PC-3 (cell line): ENCODE results near the gene HOXC5. TPM values are rescaled to one million over a fixed set of nuclear protein-coding genes. Genes with fewer than 3 reads are reported as not detected.
A peak's percentile ranks its signal among the peaks of the same experiment; 100 is the strongest.

ENCODE experiments used
- ATAC-seq: fragments of 200-7000 bp; cut with Tn5 transposase; 2 replicates; pipeline ENCODE4 v1.9.1; 2020; ENCODE audit warnings: mild to moderate bottlenecking, moderate library complexity
- BruUV-seq: library from RNA; stranded (reverse); fragments of 400-500 nt; replicated peaks from 2 replicates; lab custom pipeline; 2021; lab: Mats Ljungman, UMichigan
- CTCF ChIA-PET: fragments of 300-600 bp; sonication (Branson Sonifier 250); formaldehyde crosslinking; loops from one replicate; lab custom pipeline; 2022; ENCODE audit warnings: antibody characterized with exemption; lab: Charles Lee
- POLR2A ChIA-PET: fragments of 300-600 bp; sonication (Branson Sonifier 250); formaldehyde crosslinking; loops from one replicate; lab custom pipeline; 2022; ENCODE audit warnings: antibody characterized with exemption; ENCODE audit not compliant: unreplicated experiment; lab: Charles Lee
- DNase-seq: peaks from one replicate; pipeline ENCODE4 v3.0.0-alpha.2; 2015
- H2AFZ ChIP-seq: fragments of 300-600 bp; sonication (generic); 2 replicates; pipeline ENCODE4 v1.6.0; 2016; ENCODE audit warnings: antibody characterized with exemption, low read length
- H3F3A ChIP-seq: fragments of 300-600 bp; sonication (generic); one replicate; pipeline ENCODE4 v1.6.0; 2017; ENCODE audit warnings: antibody characterized with exemption, low read length, control low read depth, mild to moderate bottlenecking; ENCODE audit not compliant: unreplicated experiment
- H3K27ac ChIP-seq: fragments of 300-600 bp; sonication (generic); 2 replicates; pipeline ENCODE4 v1.5.1; 2016; ENCODE audit warnings: mild to moderate bottlenecking, low read length
- H3K27me3 ChIP-seq: fragments of 300-600 bp; sonication (generic); 2 replicates; pipeline ENCODE4 v1.6.1; 2016; ENCODE audit warnings: low read length, mixed read lengths
- H3K36me3 ChIP-seq: fragments of 300-600 bp; sonication (generic); 2 replicates; pipeline ENCODE4 v1.6.1; 2016; ENCODE audit warnings: low read depth, mixed run types, low read length, mixed read lengths
- H3K4me1 ChIP-seq: fragments of 300-600 bp; sonication (generic); 2 replicates; pipeline ENCODE4 v1.5.1; 2016; ENCODE audit warnings: low read length; ENCODE audit not compliant: insufficient read depth
- H3K4me2 ChIP-seq: fragments of 300-600 bp; sonication (generic); 2 replicates; pipeline ENCODE4 v1.6.0; 2016; ENCODE audit warnings: low read length
- H3K4me3 ChIP-seq: fragments of 300-600 bp; sonication (generic); 2 replicates; pipeline ENCODE4 v1.5.1; 2016; ENCODE audit warnings: mild to moderate bottlenecking, low read length, mixed read lengths
- H3K79me2 ChIP-seq: fragments of 300-600 bp; sonication (generic); 2 replicates; pipeline ENCODE4 v1.6.1; 2017; ENCODE audit warnings: low read length, mixed read lengths
- H3K9ac ChIP-seq: fragments of 300-600 bp; sonication (generic); 2 replicates; pipeline ENCODE4 v1.6.0; 2016; ENCODE audit warnings: mild to moderate bottlenecking, low read length
- H3K9me2 ChIP-seq: fragments of 300-600 bp; sonication (generic); replicated peaks from 2 replicates; pipeline ENCODE4 v1.6.1; 2016; ENCODE audit warnings: mixed run types, low read length, mixed read lengths
- H3K9me3 ChIP-seq: fragments of 300-600 bp; sonication (generic); 2 replicates; pipeline ENCODE4 v1.6.1; 2016; ENCODE audit warnings: low read length, mixed read lengths
- H4K20me1 ChIP-seq: fragments of 300-600 bp; sonication (generic); 2 replicates; pipeline ENCODE4 v1.6.1; 2016; ENCODE audit warnings: low read length, mixed read lengths
- CTCF ChIP-seq: fragments of 300-600 bp; sonication (generic); conservative IDR thresholded peaks from 2 replicates; pipeline ENCODE4 v1.5.1; 2017; ENCODE audit warnings: antibody characterized with exemption, low read depth, mild to moderate bottlenecking, low read length
- EZH2 ChIP-seq: fragments of 300-600 bp; sonication (generic); IDR thresholded peaks from one replicate; pipeline ENCODE4 v1.6.1; 2017; ENCODE audit warnings: antibody characterized with exemption, mild to moderate bottlenecking, low read length; ENCODE audit not compliant: unreplicated experiment
- EZH2phosphoT487 ChIP-seq: fragments of 300-600 bp; sonication (generic); IDR thresholded peaks from 2 replicates; pipeline ENCODE4 v1.6.1; 2018; ENCODE audit warnings: mild to moderate bottlenecking, antibody characterized with exemption, low read length, borderline replicate concordance
- intact Hi-C: fragments of 100-400 bp; cut with micrococcal nuclease; formaldehyde crosslinking; loops from 2 replicates; pipeline ENCODE4 v1.9.0; 2023
- total RNA-seq: library from RNA; depleted of rRNA; stranded (reverse); fragments of >200 nt; gene quantifications from 2 replicates; pipeline ENCODE4 v1.2.3, GENCODE V29; 2014

HOXC5 gene
- total RNA-seq, 1 experiment from 2014 or later: 0.26 TPM

DNA sequence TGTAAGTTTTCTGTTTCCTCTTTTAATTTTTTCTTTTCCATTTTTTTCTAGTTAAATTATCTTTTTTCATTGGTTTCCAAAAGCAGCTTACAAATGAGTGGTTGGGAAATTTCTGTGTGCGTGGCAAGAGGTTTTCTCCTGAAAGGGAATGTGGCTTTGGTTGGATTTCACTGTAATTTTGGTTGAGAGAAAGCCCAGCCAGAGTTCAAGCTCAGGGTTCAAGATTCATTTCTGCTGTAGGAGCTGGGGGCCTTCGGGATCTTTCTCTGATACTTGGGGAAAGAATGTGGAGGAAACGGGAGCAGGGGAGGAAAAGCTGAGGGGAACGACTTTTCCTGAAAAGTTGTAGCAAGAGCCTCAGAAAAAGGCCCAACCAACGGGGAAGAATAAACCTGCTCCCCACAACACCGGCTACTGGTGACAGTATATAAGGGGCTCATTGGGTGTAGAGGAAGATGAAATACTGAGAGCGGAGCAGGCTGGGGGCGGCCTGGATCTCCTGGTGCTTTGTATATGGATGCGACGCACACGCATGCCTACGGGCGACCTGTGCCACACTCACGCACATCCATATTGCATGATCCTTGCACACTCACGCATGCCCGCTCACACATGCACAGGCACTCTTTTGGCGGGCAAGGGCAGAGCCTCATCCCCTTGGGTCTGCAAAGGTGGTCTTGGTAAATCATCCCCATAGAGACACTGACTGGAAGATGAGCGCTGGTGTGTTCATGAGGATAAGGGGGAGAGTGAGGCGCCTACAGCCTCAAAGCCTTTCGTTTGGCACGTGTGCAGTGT lies 46.0 kb upstream of the HOXC5 start:
- Histone ChIP-seq H3K9me2 (no peaks in the 10 kb centered on the region), H3K4me3 (no peak overlapping the region), H3K9me3 (no peaks in the 10 kb centered on the region), H3K4me1 (peaks cover 44% of the 10 kb centered on the region), H3K36me3 (no peaks in the 10 kb centered on the region), H4K20me1 (no peaks in the 10 kb centered on the region), H3F3A (no peaks in the 10 kb centered on the region), H3K27ac (no peak overlapping the region), H3K79me2 (peaks cover 15% of the 10 kb centered on the region), H2AFZ (no peak overlapping the region), H3K27me3 (no peaks in the 10 kb centered on the region), H3K4me2 (0 out of 2 replicates have a peak overlapping the region, but pooled peaks have one; percentile 78), H3K9ac (no peak overlapping the region)
- no peak for ATAC-seq
- no peak for DNase-seq
- POLR2A ChIA-PET: no interaction called here
- intact Hi-C loops: loop anchor here (5.0 kb wide), 1 partner anchor 45 kb away; no protein-coding TSS in a partner anchor
- CTCF ChIA-PET: no interaction called here
- TF ChIP-seq EZH2 (no peak), EZH2phosphoT487 (no peak), CTCF (no peak)
- BruUV-seq: no TSS peak

DNA sequence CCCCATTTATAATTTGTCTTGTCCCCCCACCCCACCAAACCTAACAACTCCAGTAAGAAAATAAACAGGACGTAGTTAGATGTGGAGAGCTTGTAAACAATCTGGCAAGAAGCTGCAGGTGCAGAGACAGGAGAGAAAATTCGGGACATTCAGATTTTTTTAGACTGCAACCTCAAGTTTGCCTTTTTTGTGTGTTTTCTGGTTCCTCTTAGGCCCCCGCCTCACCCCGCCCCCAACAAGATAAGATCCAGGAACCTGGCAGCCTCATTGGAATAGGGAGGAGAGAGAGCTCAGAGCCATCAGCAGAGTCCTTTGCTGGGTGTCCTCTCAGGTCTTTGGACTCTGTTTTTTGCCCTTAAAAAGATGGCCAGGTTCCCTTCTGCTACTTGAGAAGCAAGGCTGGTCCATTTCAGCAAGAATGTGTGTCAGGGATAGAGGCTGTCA lies 45.0 kb upstream of the HOXC5 start:
- no TSS peak for BruUV-seq
- Histone ChIP-seq H3K9me2 (no peaks in the 10 kb centered on the region), H3K36me3 (no peaks in the 10 kb centered on the region), H3K27ac (no peak overlapping the region), H3F3A (no peaks in the 10 kb centered on the region), H3K27me3 (no peaks in the 10 kb centered on the region), H4K20me1 (no peaks in the 10 kb centered on the region), H3K9ac (no peak overlapping the region), H3K9me3 (no peaks in the 10 kb centered on the region), H3K79me2 (peaks cover 24% of the 10 kb centered on the region), H3K4me3 (no peak overlapping the region), H2AFZ (no peak overlapping the region), H3K4me2 (0 out of 2 replicates have a peak overlapping the region, but pooled peaks have one; percentile 2), H3K4me1 (peaks cover 47% of the 10 kb centered on the region)
- no peak for TF ChIP-seq EZH2
- TF ChIP-seq CTCF: no peak
- no peak for TF ChIP-seq EZH2phosphoT487
- POLR2A ChIA-PET: no interaction called here
- CTCF ChIA-PET: interaction anchor here (0.6 to 0.7 kb wide), 2 partner anchors 226 to 297 kb away, joined by 3 to 5 read pairs; no protein-coding TSS in a partner anchor
- intact Hi-C loops: loop anchor here (5.0 kb wide), 1 partner anchor 46 kb away; no protein-coding TSS in a partner anchor
- ATAC-seq (no peak), DNase-seq (no peak)
